H1 (cell line): ENCODE results near the gene KANSL2. TPM values are rescaled to one million over a fixed set of nuclear protein-coding genes. Genes with fewer than 3 reads are reported as not detected.

ENCODE experiments used
- CTCF ChIA-PET: fragments of 300-600 bp; sonication (Branson Sonifier 250); formaldehyde crosslinking; loops from one replicate; lab custom pipeline; 2021; ENCODE audit not compliant: partially characterized antibody; lab: Charles Lee
- POLR2A ChIA-PET: fragments of 300-600 bp; sonication (Branson Sonifier 250); formaldehyde crosslinking; loops from one replicate; lab custom pipeline; 2021; ENCODE audit warnings: inconsistent platforms; ENCODE audit not compliant: partially characterized antibody; lab: Charles Lee
- DNase-seq, 2 experiments: peaks; one replicate each; pipeline versions ENCODE4 v3.0.0 to v3.0.0-alpha.2; 2010 to 2022; ENCODE audit warnings: low spot score in 2 of 2, low read depth in 1 of 2, mixed read lengths in 1 of 2
- FAIRE-seq: peaks from 2 replicates; lab custom pipeline; 2011; peaks lifted over from hg19 to GRCh38; lab: Jason Lieb, UNC
- H2AFZ ChIP-seq: 2 replicates; pipeline ENCODE4 v1.8.1; 2012; ENCODE audit warnings: low read length, inconsistent platforms
- H2AK5ac ChIP-seq: 2 replicates; pipeline ENCODE4 v1.6.1; 2013; ENCODE audit warnings: low read depth, low read length
- H2BK120ac ChIP-seq: replicated peaks from 2 replicates; pipeline ENCODE3; 2013; ENCODE audit warnings: low read depth, low read length, inconsistent platforms
- H2BK12ac ChIP-seq: 2 replicates; pipeline ENCODE4 v1.6.1; 2013; ENCODE audit warnings: low read depth, low read length
- H2BK15ac ChIP-seq: 2 replicates; pipeline ENCODE4 v1.6.1; 2013; ENCODE audit warnings: low read length
- H2BK20ac ChIP-seq: 2 replicates; pipeline ENCODE4 v1.6.1; 2013; ENCODE audit warnings: low read length
- H2BK5ac ChIP-seq: 2 replicates; pipeline ENCODE4 v1.6.1; 2013; ENCODE audit warnings: low read depth, low read length
- H3K14ac ChIP-seq: 2 replicates; pipeline ENCODE4 v1.6.1; 2013; ENCODE audit warnings: inconsistent platforms; ENCODE audit not compliant: insufficient read length
- H3K18ac ChIP-seq: 2 replicates; pipeline ENCODE4 v1.6.1; 2013; ENCODE audit warnings: low read length; ENCODE audit errors: extremely low read depth
- H3K23ac ChIP-seq: 2 replicates; pipeline ENCODE4 v1.6.1; 2013; ENCODE audit warnings: inconsistent platforms; ENCODE audit not compliant: insufficient read length
- H3K23me2 ChIP-seq: 2 replicates; pipeline ENCODE4 v1.6.1; 2013; ENCODE audit warnings: low read depth, low read length
- H3K27ac ChIP-seq: 2 replicates; pipeline ENCODE4 v1.6.1; 2011; ENCODE audit warnings: low read depth, low read length, inconsistent platforms
- H3K27me3 ChIP-seq, 4 experiments: replicated peaks in 1 of 4; 1 replicate in 1 of 4; 2 replicates in 3 of 4; pipeline versions ENCODE4 v1.6.1 to v1.8.1; 2011 to 2013; ENCODE audit warnings: low read length in 3 of 4, mild to moderate bottlenecking in 3 of 4, inconsistent platforms in 2 of 4, mixed read lengths in 2 of 4, moderate library complexity in 1 of 4; ENCODE audit not compliant: control insufficient read depth in 3 of 4, insufficient read depth in 3 of 4; ENCODE audit errors: extremely low read depth in 1 of 4
- H3K36me3 ChIP-seq, 4 experiments: 2 replicates each; pipeline versions ENCODE4 v1.6.1 to v1.8.1; 2011 to 2013; ENCODE audit warnings: mild to moderate bottlenecking in 4 of 4, low read length in 3 of 4, moderate library complexity in 2 of 4, control low read depth in 1 of 4, inconsistent platforms in 1 of 4; ENCODE audit not compliant: insufficient read depth in 4 of 4, control insufficient read depth in 2 of 4
- H3K4ac ChIP-seq: replicated peaks from 2 replicates; pipeline ENCODE3; 2013; ENCODE audit warnings: low read length, low read depth, mixed read lengths, inconsistent platforms; ENCODE audit not compliant: insufficient read length
- H3K4me1 ChIP-seq, 4 experiments: replicated peaks in 1 of 4; 1 replicate in 1 of 4; 2 replicates in 3 of 4; pipeline versions ENCODE4 v1.6.1 to v1.8.1; 2011 to 2013; ENCODE audit warnings: low read length in 3 of 4, inconsistent platforms in 2 of 4, mixed read lengths in 1 of 4; ENCODE audit not compliant: insufficient read depth in 4 of 4, control insufficient read depth in 3 of 4
- H3K4me2 ChIP-seq, 2 experiments: 2 replicates each; pipeline versions ENCODE4 v1.6.1 to v1.8.1; 2011 to 2013; ENCODE audit warnings: low read depth in 2 of 2, low read length in 2 of 2, control low read depth in 1 of 2, inconsistent platforms in 1 of 2, mild to moderate bottlenecking in 1 of 2; ENCODE audit not compliant: insufficient read depth in 1 of 2
- H3K4me3 ChIP-seq, 4 experiments: fragments of 200-600, 300-600 bp in 1 of 4; sonication (generic), shearing (Covaris generic), sonication (Bioruptor Twin) in 1 of 4; 2 replicates each; pipeline versions ENCODE4 v1.5.1 to v1.8.1; 2011 to 2016; ENCODE audit warnings: low read length in 4 of 4, low read depth in 3 of 4, control low read depth in 2 of 4, inconsistent platforms in 2 of 4, mild to moderate bottlenecking in 2 of 4, mixed read lengths in 1 of 4, moderate library complexity in 1 of 4; ENCODE audit not compliant: insufficient read depth in 2 of 4; ENCODE audit errors: extremely low read depth in 1 of 4
- H3K56ac ChIP-seq: replicated peaks from 2 replicates; pipeline ENCODE3; 2013; ENCODE audit warnings: low read depth, mild to moderate bottlenecking, mixed read lengths, low read length, inconsistent platforms; ENCODE audit not compliant: insufficient read length
- H3K79me1 ChIP-seq: 2 replicates; pipeline ENCODE4 v1.6.1; 2013; ENCODE audit warnings: low read depth, low read length, control low read depth
- H3K79me2 ChIP-seq, 2 experiments: 2 replicates each; pipeline versions ENCODE4 v1.6.1 to v1.8.1; 2012 to 2013; ENCODE audit warnings: low read length in 2 of 2, mild to moderate bottlenecking in 2 of 2, inconsistent platforms in 1 of 2; ENCODE audit not compliant: insufficient read depth in 2 of 2, control insufficient read depth in 1 of 2
- H3K9ac ChIP-seq, 4 experiments: replicated peaks in 1 of 4; 1 replicate in 1 of 4; 2 replicates in 3 of 4; pipeline versions ENCODE4 v1.6.1 to v1.8.1; 2011 to 2013; ENCODE audit warnings: low read depth in 3 of 4, low read length in 3 of 4, control low read depth in 2 of 4, mild to moderate bottlenecking in 2 of 4, moderate library complexity in 2 of 4, inconsistent platforms in 1 of 4; ENCODE audit errors: extremely low read depth in 1 of 4
- H3K9me3 ChIP-seq, 2 experiments: 2 replicates each; pipeline versions ENCODE4 v1.6.1 to v1.8.1; 2012 to 2013; ENCODE audit warnings: mild to moderate bottlenecking in 2 of 2, moderate library complexity in 2 of 2, control low read depth in 1 of 2, inconsistent platforms in 1 of 2, low read depth in 1 of 2, low read length in 1 of 2, mixed read lengths in 1 of 2; ENCODE audit not compliant: insufficient read depth in 2 of 2
- H4K20me1 ChIP-seq, 2 experiments: replicated peaks in 1 of 2; 2 replicates each; pipeline versions ENCODE3 to v1.8.1; 2011 to 2013; ENCODE audit warnings: inconsistent platforms in 2 of 2, low read length in 2 of 2, mild to moderate bottlenecking in 1 of 2; ENCODE audit not compliant: insufficient read depth in 2 of 2, control insufficient read depth in 1 of 2
- H4K5ac ChIP-seq: 2 replicates; pipeline ENCODE4 v1.6.1; 2013; ENCODE audit warnings: low read length, low read depth, mixed read lengths, inconsistent platforms; ENCODE audit not compliant: insufficient read length
- H4K8ac ChIP-seq: 2 replicates; pipeline ENCODE4 v1.8.0; 2013; ENCODE audit warnings: mild to moderate bottlenecking, moderate library complexity, low read length, inconsistent platforms; ENCODE audit not compliant: insufficient read depth; ENCODE audit errors: extremely low read depth
- H4K91ac ChIP-seq: replicated peaks from 2 replicates; pipeline ENCODE3; 2013; ENCODE audit warnings: low read length, mixed read lengths, inconsistent platforms; ENCODE audit not compliant: insufficient read length
- ASH2L ChIP-seq: fragments of 200-600, 300-600 bp; sonication (generic); IDR thresholded peaks from one replicate; pipeline ENCODE4 v1.7.1; 2017; ENCODE audit warnings: low read length
- KDM5A ChIP-seq: fragments of 200-600 bp; IDR thresholded peaks from 2 replicates; pipeline ENCODE4 v1.7.1; 2012; ENCODE audit warnings: mild to moderate bottlenecking, low read length, inconsistent platforms, mixed read lengths
- RAD21 ChIP-seq, 2 experiments: IDR thresholded peaks in 1 of 2; conservative IDR thresholded peaks in 1 of 2; 2 replicates each; pipeline ENCODE4 v1.6.1; 2011; ENCODE audit warnings: low read depth in 2 of 2, low read length in 2 of 2, improper control_type of control experiment in 1 of 2, inconsistent platforms in 1 of 2, mild to moderate bottlenecking in 1 of 2, moderate library complexity in 1 of 2
- WGBS, 2 experiments: shearing (Covaris generic) in 1 of 2; methylation state at CpG; one replicate each; pipeline versions ENCODE4 v1.1.6 to v1.1.7; 2013 to 2015; ENCODE audit warnings: low lambda C conversion rate in 2 of 2, mixed read lengths in 2 of 2, inconsistent platforms in 1 of 2, low coverage in 1 of 2, missing lambda C conversion rate in 1 of 2; ENCODE audit not compliant: insufficient replicate concordance in 2 of 2, insufficient coverage in 1 of 2, insufficient read length in 1 of 2; ENCODE audit errors: extremely low coverage in 1 of 2, missing lambda C conversion rate in 1 of 2; 5-methylcytosine and 5-hydroxymethylcytosine counted together
- polyA plus RNA-seq, 7 experiments: library from polyadenylated mRNA; depleted of rRNA in 3 of 7; stranded (reverse) in 5 of 7; unstranded in 2 of 7; fragments of >200 nt in 5 of 7; fragments of 200-250 nt in 2 of 7; gene quantifications; 1 replicate in 5 of 7; 2 replicates in 1 of 7; 4 replicates in 1 of 7; pipeline versions ENCODE4 v1.2.1 to v1.2.3, GENCODE V29; 2011 to 2013; ENCODE audit warnings: missing spikeins in 2 of 7, mixed read lengths in 2 of 7
- total RNA-seq: library from RNA; stranded (reverse); fragmentation: NEBNext Ultra II Directional; extraction: Animal tissue kit (Norgen Biotek cat#: 25700); gene quantifications from 2 replicates; pipeline ENCODE4 v1.2.1, GENCODE V29; 2021
- TF ChIP-seq, protein P1 (sequence below), 3 experiments: IDR thresholded peaks; 1 replicate in 2 of 3; 2 replicates in 1 of 3; pipeline versions ENCODE4 v1.5.1 to v1.6.1; 2011; ENCODE audit warnings: low read length in 3 of 3, mild to moderate bottlenecking in 3 of 3, inconsistent platforms in 2 of 3, low read depth in 1 of 3, moderate library complexity in 1 of 3; ENCODE audit not compliant: insufficient read depth in 1 of 3; ENCODE audit errors: control extremely low read depth in 1 of 3

KANSL2 gene
- total and polyA plus RNA-seq, 2 of the 8 experiments (the other 6 are each of a cell fraction or from before 2014, with no cell fraction given): 48.4 to 50.7 TPM

DNA sequence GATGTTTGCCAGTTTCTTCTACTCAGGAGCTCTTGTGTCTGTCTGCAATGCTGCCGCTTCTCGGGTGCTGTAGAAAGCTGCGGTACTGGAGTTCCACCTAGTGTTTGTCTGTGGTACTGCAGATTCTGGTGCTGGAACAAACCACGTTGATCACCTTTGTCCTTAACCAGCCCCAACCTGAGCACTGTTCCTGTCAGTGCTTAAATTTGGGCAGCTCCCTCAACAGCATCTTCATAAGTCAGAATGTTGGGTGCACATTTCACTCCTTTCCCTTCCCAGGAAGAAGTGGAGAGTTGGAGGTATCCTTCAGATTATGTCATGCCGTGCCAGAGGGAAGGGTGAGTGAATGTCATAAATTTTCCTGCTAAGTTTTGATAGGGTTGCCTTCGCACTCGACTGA lies 63.5 kb downstream of the KANSL2 start:
- Histone ChIP-seq H4K20me1 (no peaks in the 10 kb centered on the region), H2BK120ac (no peak overlapping the region), H3K27me3 (no peaks in the 10 kb centered on the region), H2BK12ac (no peak overlapping the region), H3K23ac (no peak overlapping the region), H3K9me3 (peaks cover 3% of the 10 kb centered on the region in 2 experiments; a peak in 1 of 4 replicates), H2BK20ac (no peak overlapping the region), H4K8ac (no peak overlapping the region), H3K79me1 (no peaks in the 10 kb centered on the region), H3K27ac (no peak overlapping the region), H4K91ac (no peak overlapping the region), H2AK5ac (no peak overlapping the region), H3K14ac (no peak overlapping the region), H3K4me2 (no peak overlapping the region), H2BK5ac (no peak overlapping the region), H3K79me2 (no peaks in the 10 kb centered on the region), H3K4me1 (no peaks in the 10 kb centered on the region), H3K4me3 (no peak overlapping the region), H3K56ac (no peak overlapping the region), H2AFZ (peak overlapping the region; percentile 98; the same call in 1 of the 2 replicates), H2BK15ac (0 out of 2 replicates have a peak overlapping the region, but pooled peaks have one; percentile 20), H3K4ac (no peak overlapping the region), H3K9ac (no peak overlapping the region), H3K36me3 (no peaks in the 10 kb centered on the region), H3K18ac (no peak overlapping the region), H4K5ac (peak overlapping the region; percentile 12), H3K23me2 (no peaks in the 10 kb centered on the region)
- FAIRE-seq (peak; percentile 99), DNase-seq (peak; percentile 47 to 87)
- CTCF ChIA-PET: interaction anchor here (0.6 to 13.0 kb wide), 45 partner anchors 10 to 1852 kb away, joined by 3 to 388 read pairs (median 4); partner anchors contain the start of gene LALBA
- peak; percentile 100 for TF ChIP-seq RAD21 (IDR thresholded peaks at IDR 0.05 in 1 of 2, conservative IDR thresholded peaks at IDR 0.05 in 1 of 2; ENCODE audit: low read depth in 2 of 2, low read length in 2 of 2)
- no peak for TF ChIP-seq ASH2L
- TF ChIP-seq, protein P1, sequence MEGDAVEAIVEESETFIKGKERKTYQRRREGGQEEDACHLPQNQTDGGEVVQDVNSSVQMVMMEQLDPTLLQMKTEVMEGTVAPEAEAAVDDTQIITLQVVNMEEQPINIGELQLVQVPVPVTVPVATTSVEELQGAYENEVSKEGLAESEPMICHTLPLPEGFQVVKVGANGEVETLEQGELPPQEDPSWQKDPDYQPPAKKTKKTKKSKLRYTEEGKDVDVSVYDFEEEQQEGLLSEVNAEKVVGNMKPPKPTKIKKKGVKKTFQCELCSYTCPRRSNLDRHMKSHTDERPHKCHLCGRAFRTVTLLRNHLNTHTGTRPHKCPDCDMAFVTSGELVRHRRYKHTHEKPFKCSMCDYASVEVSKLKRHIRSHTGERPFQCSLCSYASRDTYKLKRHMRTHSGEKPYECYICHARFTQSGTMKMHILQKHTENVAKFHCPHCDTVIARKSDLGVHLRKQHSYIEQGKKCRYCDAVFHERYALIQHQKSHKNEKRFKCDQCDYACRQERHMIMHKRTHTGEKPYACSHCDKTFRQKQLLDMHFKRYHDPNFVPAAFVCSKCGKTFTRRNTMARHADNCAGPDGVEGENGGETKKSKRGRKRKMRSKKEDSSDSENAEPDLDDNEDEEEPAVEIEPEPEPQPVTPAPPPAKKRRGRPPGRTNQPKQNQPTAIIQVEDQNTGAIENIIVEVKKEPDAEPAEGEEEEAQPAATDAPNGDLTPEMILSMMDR (IDR thresholded peaks at IDR 0.05; ENCODE audit: control extremely low read depth in 1 of 3, insufficient read depth in 1 of 3, low read depth in 1 of 3, low read length in 3 of 3): peak; percentile 80 to 98 (median 97)
- 0 out of 2 replicates have a peak, but pooled peaks have one; percentile 26 for TF ChIP-seq KDM5A
- 42% methylated on average over 7 of the region's 7 CpGs; no CpG with 5 or more reads in 1 of the 2 experiments for WGBS, 2 experiments
- POLR2A ChIA-PET: interaction anchor here (1.0 to 1.2 kb wide), 3 partner anchors 35 to 154 kb away, joined by 3 to 5 read pairs (median 3); no protein-coding TSS in a partner anchor
